HG03558 (cell line): ENCODE data around the gene PLA2R1.
"Not testable (repeated sequence)": the region's sequence is repeated elsewhere in the genome, so short reads cannot be mapped to it uniquely, and the experiment has no call there.

ENCODE experiments used
- ATAC-seq: cut with Tn5 transposase; IDR thresholded peaks from one replicate; pipeline ENCODE4 v1.9.1; 2021; ENCODE audit warnings: moderate number of reproducible peaks; ENCODE audit not compliant: unreplicated experiment; ENCODE audit errors: extremely low read depth

PLA2R1 gene

DNA sequence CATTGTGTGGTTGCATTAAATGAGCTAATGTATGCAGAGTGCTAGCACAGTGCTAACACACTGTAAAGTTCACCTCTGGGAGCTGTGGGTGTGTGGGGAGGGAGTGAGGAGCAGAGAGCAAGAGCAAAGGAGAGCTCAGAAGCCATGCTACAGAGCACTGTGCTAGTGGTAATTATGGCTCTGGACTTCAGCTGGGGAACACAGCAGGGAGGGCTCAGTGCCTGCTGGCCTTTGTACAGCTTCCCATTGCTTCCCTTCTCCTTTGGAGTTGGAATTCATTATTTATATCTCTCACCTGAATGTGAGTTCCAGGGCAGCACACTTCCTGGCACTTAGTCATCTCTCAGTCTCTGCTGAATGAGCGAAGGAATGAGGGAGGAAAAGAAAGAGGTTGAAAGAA lies 2.5 kb upstream of the PLA2R1 start:
- ATAC-seq: no peak

DNA sequence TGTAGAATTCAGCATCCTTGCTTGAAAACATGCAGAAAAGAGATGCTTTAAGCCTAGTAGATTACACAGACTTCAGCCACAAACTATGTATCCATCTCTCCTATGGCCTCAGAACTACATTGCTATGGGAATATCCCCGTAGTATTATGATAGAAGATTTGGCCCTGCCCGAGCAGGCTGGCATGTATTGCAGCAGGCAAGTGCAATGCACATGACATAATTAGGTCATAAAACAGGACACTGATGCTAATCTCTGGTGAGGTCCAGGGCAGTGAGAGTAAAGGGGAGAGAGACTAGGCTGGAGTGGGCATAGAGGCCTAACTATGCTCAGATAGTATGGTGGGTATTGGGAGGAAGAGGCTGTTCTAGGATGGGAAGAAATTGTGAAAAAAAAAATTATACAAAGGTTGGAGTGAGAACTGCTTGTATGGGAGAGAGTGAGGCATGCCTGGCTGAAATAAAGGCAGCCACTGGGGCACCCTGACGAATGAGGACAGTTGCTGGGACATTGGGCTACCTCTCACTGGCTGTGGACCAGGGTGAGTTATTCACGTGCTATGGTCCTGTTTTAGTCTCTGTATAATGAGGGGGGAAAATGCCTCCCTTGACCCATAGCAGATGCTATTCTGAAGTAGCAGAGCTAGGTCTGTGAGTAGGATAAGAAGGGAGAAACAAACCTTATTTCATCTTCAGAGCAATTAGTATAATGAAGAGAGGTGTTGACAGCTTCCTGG lies 1.6 kb upstream of the PLA2R1 start:
- ATAC-seq: no peak

DNA sequence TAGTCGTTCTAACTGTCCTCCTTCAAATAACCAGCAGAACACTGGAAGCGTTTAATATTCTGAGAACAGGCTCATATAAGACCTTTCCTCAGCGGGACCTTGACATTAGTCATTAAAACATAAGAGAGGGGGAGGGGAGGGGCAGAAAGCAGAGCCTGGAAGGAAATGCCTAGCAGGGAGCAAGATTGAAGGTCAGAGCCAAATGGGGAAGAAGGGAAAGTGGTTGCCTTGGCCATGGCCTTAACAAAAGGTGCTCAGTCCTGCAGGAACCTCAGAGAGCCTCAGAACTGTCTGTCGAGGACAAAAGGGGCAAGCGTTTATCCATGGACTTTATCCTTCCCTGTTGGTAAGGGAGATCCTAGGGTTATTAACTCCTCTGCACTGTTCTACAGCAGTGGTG lies 856 bp upstream of the PLA2R1 start:
- ATAC-seq: no peak

- no peak for ATAC-seq
Measured at GRCh38 chr2:160061944-160062291, 497 bp downstream of the PLA2R1 start.

DNA sequence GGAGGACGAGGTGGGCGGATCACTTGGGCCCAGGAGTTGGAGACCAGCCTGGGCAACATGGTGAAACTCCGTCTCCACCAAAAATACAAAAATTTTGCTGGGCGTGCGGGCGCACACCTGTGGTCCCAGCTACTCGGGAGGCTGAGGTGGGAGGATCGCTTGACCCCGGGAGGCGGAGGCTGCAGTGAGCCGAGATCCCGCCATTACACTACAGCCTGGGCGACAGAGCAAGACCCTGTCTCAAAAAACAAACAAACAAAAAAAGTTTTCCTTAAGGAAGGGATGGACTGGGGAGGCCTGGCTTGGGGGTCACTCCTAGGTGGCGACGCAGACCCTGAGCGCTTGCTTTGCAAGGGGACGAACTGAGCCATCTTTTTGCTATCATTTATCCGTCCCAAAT lies 882 bp downstream of the PLA2R1 start:
- ATAC-seq: no peak

GRCh38 chr2:160060297-160060696 lies 2.1 kb downstream of the PLA2R1 start:
- no peak for ATAC-seq

GRCh38 chr2:160057356-160057755 lies 5.1 kb downstream of the PLA2R1 start:
- ATAC-seq: no peak

DNA sequence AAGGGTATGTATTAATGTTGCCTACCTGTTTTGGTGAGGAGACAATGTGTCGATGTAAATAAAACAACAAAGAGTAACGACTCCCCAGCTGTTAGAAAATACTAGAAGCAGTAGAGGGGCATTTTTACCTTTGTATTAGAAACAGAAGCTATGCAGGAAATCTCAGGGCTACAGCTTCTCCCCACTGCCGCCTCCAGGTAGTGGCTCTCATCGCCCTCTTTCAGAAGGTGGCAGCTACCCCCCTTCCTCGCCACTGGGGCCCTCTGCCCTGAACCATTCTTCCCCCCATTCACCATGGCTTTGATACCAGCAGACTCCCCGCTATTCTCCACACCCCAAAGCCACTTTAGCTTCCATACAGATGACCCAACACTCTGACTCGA lies 6.7 kb downstream of the PLA2R1 start:
- no peak for ATAC-seq

DNA sequence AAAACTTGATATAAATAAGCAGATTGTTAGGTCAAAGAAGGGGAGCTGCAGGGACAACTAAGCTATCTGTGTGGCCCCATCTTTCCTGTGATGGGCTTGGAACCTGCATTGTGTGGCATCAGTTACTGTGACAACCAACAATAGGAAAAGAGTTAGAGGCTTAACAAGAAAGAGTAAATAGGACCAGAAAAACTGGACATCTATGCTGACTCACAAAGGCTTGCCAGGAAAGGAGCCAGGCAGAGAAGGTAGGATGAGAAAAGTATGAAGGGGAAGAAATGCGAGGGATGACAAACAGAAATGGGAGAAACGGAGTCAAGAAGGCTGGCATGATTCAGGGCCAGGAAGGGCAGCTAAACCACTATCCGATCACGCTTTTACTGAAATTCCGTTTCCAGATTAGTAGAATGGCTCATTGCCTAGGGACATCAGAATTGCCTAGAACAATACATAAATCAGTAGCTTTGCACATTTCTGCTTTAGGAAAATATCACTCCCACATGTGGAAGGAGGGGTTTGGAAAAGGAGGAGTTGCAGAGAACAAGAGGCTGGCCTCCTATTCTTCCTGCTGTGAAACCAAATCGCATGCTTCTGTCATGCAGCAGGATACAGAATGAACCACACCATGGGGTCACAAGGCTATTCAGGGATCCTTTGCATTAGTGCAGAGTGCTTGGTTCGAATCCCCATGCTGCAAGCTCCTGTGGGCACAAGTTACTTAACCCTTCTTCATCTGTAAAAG lies 7.3 kb downstream of the PLA2R1 start:
- no peak for ATAC-seq

DNA sequence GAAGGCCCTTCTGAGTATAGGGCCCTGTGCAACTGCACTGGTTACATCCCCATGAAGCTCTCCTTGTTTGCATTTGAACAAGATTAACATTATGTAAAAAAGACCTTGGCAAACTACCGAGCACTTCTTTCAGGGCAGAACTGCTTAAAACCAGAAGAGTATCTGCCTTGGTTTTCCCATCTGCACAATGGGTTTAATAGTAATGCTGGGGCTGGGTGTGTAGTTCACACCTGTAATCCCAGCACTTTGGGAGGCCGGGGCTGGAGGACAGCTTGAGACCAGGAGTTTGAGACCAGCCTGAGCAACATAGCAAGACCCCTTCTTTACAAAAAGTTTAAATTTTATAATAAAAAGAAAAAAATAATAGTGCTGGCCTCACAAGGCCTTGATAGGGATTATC lies 8.5 kb downstream of the PLA2R1 start:
- ATAC-seq: no peak

DNA sequence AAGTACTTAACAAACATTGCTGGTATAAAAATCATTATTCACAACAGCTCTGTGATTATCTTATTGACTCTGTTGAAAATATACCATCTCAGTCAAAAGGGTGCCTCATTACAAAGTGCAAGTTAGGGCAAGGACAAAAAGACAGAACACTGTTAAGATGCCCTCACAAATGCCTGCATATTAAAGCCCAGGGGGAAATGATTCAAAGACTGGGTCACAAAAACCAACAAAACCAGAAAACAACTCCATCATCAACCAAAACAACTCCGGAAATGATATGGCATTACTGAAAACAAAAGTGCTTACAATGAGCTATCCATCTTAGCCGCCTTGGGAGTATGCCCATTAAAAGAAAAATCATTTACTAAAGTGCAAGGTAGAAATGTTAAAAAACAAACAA lies 9.9 kb downstream of the PLA2R1 start:
- ATAC-seq: no peak

DNA sequence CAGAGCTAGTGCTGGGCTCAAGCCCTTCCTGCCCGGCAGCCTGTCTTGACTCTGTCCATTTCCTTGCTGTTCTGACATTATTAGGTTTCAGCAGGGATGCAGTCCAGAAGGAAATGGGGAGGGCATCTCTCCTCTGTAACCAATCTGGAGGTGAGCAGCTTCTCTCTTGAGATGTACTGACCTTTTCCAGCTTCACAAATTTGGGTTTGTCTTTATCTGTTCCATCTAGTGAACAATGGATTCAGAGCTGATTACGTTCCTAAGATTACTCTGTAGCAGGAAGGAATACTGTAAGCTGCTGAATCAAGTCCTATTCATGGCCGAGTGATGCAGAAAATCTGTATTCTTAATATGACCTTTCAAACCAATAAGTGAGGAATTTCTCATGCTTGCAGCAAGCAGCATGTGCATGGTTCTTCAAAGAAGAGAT lies 11.0 kb downstream of the PLA2R1 start:
- no peak for ATAC-seq

DNA sequence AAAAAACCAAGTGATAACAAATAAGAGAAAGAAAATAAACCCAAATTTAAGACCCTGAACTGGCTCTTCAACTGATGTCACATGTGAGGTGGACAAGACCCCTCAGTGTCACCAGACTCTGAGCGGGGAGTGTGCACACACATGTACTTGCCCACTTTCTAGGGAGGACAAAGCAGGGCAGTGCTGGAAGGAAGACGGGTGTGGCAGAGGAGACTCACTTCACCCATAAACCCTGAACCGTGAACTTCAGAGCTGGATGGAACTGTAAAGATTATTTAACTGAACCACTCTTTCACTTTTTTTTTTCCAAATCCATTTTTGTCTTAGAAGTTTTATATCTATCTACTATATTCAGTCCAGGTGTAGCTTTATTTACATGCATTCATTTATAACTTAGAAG lies 12.3 kb downstream of the PLA2R1 start:
- ATAC-seq: no peak

GRCh38 chr2:160045703-160046210 lies 16.7 kb downstream of the PLA2R1 start:
- no peak for ATAC-seq

DNA sequence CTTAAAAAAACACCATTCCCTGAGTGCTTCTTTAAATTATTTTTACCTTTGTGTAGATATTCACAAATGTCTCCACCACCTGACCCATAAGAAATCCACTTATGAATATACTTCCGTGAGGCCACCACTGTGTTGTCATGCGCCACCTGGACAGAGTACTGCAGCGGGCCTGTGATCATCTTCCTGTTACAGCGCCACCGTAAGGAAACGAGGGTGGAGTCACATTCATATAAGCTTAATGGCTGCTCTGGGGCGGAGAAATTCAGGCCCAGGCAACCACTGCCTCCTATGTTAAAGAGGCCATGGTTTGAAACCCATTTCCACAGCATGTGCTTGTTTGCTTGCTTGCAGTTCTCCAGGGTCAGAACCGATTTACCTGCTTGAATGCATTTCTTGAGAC lies 17.7 kb downstream of the PLA2R1 start:
- ATAC-seq: no peak

GRCh38 chr2:160043265-160043664 lies 19.1 kb downstream of the PLA2R1 start:
- no peak for ATAC-seq

DNA sequence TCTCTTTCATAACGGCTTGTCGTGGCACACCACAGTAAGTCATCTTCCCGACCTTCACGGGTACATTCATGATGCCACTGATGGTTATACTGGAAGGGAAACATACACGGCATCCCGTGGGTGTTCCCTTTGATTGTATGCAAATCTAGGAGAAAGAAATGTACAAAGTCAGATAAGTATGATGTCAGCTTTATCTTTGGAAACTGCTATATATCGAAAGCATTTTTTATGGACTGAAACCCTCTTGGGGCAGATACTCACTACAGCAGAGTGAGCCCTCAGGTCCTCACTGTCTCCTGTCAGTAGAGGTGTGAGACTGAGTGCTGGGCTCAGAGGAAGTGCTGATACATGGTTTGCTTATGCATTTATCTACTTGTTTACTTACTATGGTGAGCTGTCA lies 20.4 kb downstream of the PLA2R1 start:
- ATAC-seq: no peak

DNA sequence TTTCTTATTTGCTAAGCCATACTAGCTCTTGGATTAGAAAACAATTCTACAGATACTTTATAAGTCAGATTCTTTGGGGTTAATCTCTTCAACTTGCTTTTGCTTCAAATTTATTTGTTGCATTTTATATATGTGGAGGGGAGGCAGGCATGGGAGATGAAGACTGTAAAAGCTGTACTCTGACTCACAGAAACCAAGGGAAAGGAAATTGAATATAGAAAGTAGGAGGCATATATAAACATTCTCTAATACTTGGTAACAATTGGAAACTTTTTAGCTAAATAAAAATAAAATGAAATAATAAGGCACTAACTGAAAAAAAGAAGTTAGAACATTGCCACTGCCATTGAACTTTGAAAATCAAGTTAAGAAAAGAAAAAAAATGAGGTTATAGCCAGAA lies 21.3 kb downstream of the PLA2R1 start:
- no peak for ATAC-seq

DNA sequence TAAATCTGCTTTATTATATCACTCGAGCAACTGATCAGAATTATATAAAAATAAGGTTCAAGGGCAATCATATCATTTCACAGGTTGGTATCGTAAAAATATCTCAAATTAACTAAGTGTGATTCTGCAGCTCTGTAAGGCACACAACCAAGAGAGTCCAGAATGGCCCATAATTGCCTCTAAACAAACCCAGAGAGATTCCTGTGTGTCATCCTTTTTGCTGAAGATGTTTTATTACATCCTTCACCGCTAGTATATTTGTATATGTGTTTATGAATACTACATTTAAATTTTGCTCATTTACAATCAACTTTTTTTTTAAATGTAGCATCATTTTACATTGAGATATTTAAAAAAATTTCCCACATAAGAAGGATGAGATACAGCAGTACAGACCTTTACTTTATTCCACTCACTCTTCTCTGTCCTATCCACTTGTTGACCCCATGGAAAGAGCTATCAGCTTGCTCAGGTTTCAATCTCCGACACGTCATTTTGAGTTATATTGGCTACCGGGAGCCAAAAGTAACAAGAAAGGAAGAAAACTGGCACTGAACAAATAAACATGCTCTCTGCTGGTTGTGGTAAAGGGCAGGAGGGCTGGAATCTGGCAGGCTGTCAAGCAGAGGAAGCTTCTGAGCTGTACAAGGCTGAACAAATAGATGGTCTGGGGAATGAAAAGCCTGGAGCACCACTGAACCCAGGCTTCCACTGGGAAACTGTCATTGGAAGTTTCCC lies 23.1 kb downstream of the PLA2R1 start:
- ATAC-seq: no peak

DNA sequence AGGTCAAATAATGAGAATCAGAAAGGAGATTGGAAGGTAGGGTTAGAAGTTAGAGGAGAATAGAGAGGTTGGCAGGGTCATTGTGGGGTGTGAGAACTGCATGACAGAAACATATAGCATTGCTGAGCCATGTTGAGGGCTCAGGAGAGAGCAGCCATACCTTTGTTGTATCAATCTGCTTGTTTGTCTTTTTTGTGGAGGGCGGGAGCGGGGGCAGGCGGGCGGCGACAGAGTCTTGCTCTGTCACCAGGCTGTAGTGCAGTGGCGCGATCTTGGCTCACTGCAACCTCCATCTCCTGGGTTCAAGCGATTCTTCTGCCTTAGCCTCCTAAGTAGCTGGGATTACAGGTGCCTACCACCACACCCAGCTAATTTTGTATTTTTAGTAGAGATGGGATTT lies 23.8 kb downstream of the PLA2R1 start:
- not testable (repeated sequence) for ATAC-seq

DNA sequence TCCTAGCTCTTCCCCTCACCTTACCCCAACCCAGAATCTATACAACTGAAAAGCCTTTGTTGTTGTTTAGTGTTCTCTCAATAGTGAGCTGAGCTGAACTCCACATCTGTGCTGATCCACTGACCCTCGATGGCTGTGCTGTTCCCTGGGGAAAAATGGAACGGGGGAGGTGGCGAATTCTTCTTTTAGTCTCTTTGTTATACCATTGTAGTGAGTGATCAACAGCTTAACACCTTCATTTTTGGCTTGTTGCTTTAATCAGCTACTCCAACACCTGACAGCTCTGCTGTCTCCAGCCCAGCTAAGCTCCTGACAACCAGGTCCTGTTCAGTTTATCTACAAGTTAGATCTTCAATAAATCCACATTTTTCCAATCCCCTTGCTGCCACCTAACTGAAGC lies 25.7 kb downstream of the PLA2R1 start:
- ATAC-seq: no peak
